Measurements from ENCODE around the gene RAPGEF2.

The RAPGEF2 gene

DNA sequence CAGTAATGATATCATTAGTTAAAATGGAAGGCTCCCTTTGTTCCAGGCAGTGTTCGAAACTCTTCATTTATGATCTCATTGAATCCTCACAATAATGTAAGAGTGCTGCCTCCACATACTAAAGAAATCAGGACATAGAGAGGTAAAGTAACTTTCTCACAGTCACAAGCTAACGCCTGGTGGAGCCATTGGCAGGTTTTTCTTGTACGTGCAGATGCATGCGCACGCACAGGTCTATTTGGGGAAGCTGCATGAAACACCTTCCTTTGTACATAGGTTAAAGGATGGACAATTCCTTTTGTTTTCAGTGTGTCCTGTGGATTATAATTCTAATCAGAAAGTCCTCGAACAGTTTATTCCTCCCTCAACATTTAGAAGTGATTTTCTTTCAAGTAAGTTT is 176.2 kb downstream of the RAPGEF2 start:
- no peaks in the 10 kb centered on the region for H3K9me3 ChIP-seq
- no peaks in the 10 kb centered on the region for H3K4me1 ChIP-seq
- no peak overlapping the region for H3K4me2 ChIP-seq
- 0 out of 2 replicates have a peak, but pooled peaks cover 8% of the 10 kb centered on the region for H3K36me3 ChIP-seq
- no peaks in the 10 kb centered on the region for H3K27me3 ChIP-seq
- TF ChIP-seq Cebpa-rat (IDR thresholded peaks at IDR 0.05) = no peak
- no peak overlapping the region for H3K9ac ChIP-seq
- H3K4me3 ChIP-seq = no peak overlapping the region
- H4K20me1 ChIP-seq = no peaks in the 10 kb centered on the region
- H3K27ac ChIP-seq = no peak overlapping the region

- no peaks in the 10 kb centered on the region for H4K20me1 ChIP-seq
- no peaks in the 10 kb centered on the region for H3K9me3 ChIP-seq
- no peak overlapping the region for H3K27ac ChIP-seq
- no peak overlapping the region for H3K4me3 ChIP-seq
- no peaks in the 10 kb centered on the region for H3K4me1 ChIP-seq
- H3K27me3 ChIP-seq = no peaks in the 10 kb centered on the region
- 0 out of 2 replicates have a peak, but pooled peaks cover 8% of the 10 kb centered on the region for H3K36me3 ChIP-seq
- TF ChIP-seq Cebpa-rat (IDR thresholded peaks at IDR 0.05) = no peak
- no peak overlapping the region for H3K9ac ChIP-seq
- H3K4me2 ChIP-seq = no peak overlapping the region
These were observed 177.7 kb downstream of the RAPGEF2 start for GRCh38 chr4:159280442-159281172.

DNA sequence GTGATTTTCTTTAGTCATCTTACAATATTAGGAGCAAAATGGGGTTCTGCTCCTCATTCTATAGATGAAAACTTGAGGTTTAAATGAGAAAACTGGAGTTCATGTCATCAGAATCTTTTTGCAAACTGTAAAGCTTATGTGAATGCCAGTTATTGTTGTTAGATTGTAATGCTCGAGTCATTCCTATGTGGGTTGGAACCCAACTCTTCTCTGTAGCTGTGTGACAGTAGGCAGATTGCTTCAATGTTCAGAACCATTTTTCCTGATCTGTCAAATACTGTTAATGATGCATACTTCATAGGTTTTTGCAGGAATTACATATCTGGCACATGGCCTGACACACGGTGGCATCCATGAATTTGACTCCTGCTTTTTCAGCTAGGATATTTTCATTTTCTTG is 178.9 kb downstream of the RAPGEF2 start:
- no peaks in the 10 kb centered on the region for H4K20me1 ChIP-seq
- no peaks in the 10 kb centered on the region for H3K4me1 ChIP-seq
- no peak overlapping the region for H3K4me2 ChIP-seq
- H3K27me3 ChIP-seq = no peaks in the 10 kb centered on the region
- no peak overlapping the region for H3K9ac ChIP-seq
- H3K4me3 ChIP-seq = no peak overlapping the region
- no peaks in the 10 kb centered on the region for H3K9me3 ChIP-seq
- no peak overlapping the region for H3K27ac ChIP-seq
- no peak for TF ChIP-seq Cebpa-rat (IDR thresholded peaks at IDR 0.05)
- 0 out of 2 replicates have a peak, but pooled peaks cover 8% of the 10 kb centered on the region for H3K36me3 ChIP-seq

- no peak for TF ChIP-seq Cebpa-rat (IDR thresholded peaks at IDR 0.05)
- Histone ChIP-seq H3K4me1 (no peaks in the 10 kb centered on the region), H3K36me3 (0 out of 2 replicates have a peak, but pooled peaks cover 8% of the 10 kb centered on the region), H3K9ac (no peak overlapping the region), H3K4me3 (no peak overlapping the region), H4K20me1 (no peaks in the 10 kb centered on the region), H3K4me2 (no peak overlapping the region), H3K9me3 (no peaks in the 10 kb centered on the region), H3K27me3 (no peaks in the 10 kb centered on the region), H3K27ac (no peak overlapping the region)
These were observed 179.4 kb downstream of the RAPGEF2 start for GRCh38 chr4:159282329-159282728.

- no peaks in the 10 kb centered on the region for H3K9me3 ChIP-seq
- H3K27me3 ChIP-seq = no peaks in the 10 kb centered on the region
- no peak for TF ChIP-seq Cebpa-rat (IDR thresholded peaks at IDR 0.05)
- H3K4me2 ChIP-seq = no peak overlapping the region
- H3K36me3 ChIP-seq = 0 out of 2 replicates have a peak, but pooled peaks cover 8% of the 10 kb centered on the region
- no peak overlapping the region for H3K4me3 ChIP-seq
- H3K9ac ChIP-seq = no peak overlapping the region
- no peaks in the 10 kb centered on the region for H4K20me1 ChIP-seq
- no peaks in the 10 kb centered on the region for H3K4me1 ChIP-seq
- H3K27ac ChIP-seq = no peak overlapping the region
These were observed 180.1 kb downstream of the RAPGEF2 start for GRCh38 chr4:159282944-159283343.

- TF ChIP-seq Cebpa-rat (IDR thresholded peaks at IDR 0.05) = no peak
- H3K27me3 ChIP-seq = no peaks in the 10 kb centered on the region
- no peak overlapping the region for H3K4me3 ChIP-seq
- no peak overlapping the region for H3K4me2 ChIP-seq
- H3K9me3 ChIP-seq = no peaks in the 10 kb centered on the region
- H4K20me1 ChIP-seq = no peaks in the 10 kb centered on the region
- H3K9ac ChIP-seq = no peak overlapping the region
- no peak overlapping the region for H3K27ac ChIP-seq
- H3K36me3 ChIP-seq = 0 out of 2 replicates have a peak, but pooled peaks cover 5% of the 10 kb centered on the region
- H3K4me1 ChIP-seq = no peaks in the 10 kb centered on the region
These were observed 180.8 kb downstream of the RAPGEF2 start for GRCh38 chr4:159283696-159284095.

GRCh38 chr4:159284113-159284512 is 181.2 kb downstream of the RAPGEF2 start:
- no peaks in the 10 kb centered on the region for H4K20me1 ChIP-seq
- H3K9me3 ChIP-seq = no peaks in the 10 kb centered on the region
- no peak for TF ChIP-seq Cebpa-rat (IDR thresholded peaks at IDR 0.05)
- H3K4me1 ChIP-seq = no peaks in the 10 kb centered on the region
- H3K36me3 ChIP-seq = 0 out of 2 replicates have a peak, but pooled peaks cover under 1% of the 10 kb centered on the region
- H3K4me2 ChIP-seq = no peak overlapping the region
- no peaks in the 10 kb centered on the region for H3K27me3 ChIP-seq
- no peak overlapping the region for H3K4me3 ChIP-seq
- H3K9ac ChIP-seq = no peak overlapping the region
- no peak overlapping the region for H3K27ac ChIP-seq

DNA sequence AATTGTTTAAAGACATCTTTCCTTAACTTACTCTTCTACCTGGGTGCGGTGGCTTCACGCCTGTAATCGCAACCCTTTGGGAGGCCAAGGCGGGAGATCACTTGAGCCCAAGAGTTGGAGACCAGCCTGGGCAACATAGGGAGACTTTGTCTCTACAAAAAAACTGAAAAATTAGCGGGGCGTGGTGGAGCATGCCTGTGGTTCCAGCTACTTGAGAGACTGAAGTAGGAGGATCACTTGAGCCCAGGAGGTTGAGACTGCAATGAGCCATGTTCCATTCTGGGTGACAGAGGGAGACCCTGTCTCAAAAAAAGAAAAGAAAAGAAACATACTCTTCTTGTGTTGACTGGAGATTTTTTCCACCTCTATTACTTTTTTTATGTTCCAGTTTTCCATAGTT is 181.9 kb downstream of the RAPGEF2 start:
- H3K9ac ChIP-seq = no peak overlapping the region
- H4K20me1 ChIP-seq = no peaks in the 10 kb centered on the region
- no peak overlapping the region for H3K4me2 ChIP-seq
- H3K9me3 ChIP-seq = no peaks in the 10 kb centered on the region
- H3K27me3 ChIP-seq = no peaks in the 10 kb centered on the region
- H3K4me3 ChIP-seq = no peak overlapping the region
- no peaks in the 10 kb centered on the region for H3K36me3 ChIP-seq
- no peaks in the 10 kb centered on the region for H3K4me1 ChIP-seq
- no peak overlapping the region for H3K27ac ChIP-seq
- TF ChIP-seq Cebpa-rat (IDR thresholded peaks at IDR 0.05) = no peak

DNA sequence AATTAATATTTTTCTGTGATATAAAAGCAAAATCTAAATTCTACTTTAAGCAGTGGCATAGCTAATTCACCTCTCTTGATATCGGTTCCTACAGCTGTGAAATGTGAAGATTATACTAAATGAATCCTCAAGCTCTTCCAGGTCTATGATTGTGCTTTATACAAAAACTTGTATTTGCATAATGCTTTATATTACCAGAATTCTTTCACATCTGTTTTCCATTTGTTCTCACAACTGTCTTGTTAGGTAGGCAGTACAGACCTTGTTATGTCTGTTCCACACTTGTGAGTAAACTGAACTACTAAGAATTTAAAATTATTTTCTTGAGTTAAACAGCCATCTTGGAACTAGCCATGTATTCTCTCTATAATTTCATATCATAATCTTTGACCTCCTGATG is 184.9 kb downstream of the RAPGEF2 start:
- Histone ChIP-seq H3K4me3 (no peak overlapping the region), H3K9ac (no peak overlapping the region), H3K4me1 (no peaks in the 10 kb centered on the region), H3K36me3 (no peaks in the 10 kb centered on the region), H3K27ac (no peak overlapping the region), H3K4me2 (no peak overlapping the region), H4K20me1 (no peaks in the 10 kb centered on the region), H3K9me3 (no peaks in the 10 kb centered on the region), H3K27me3 (no peaks in the 10 kb centered on the region)
- no peak for TF ChIP-seq Cebpa-rat (IDR thresholded peaks at IDR 0.05)

GRCh38 chr4:159289682-159290081 is 186.8 kb downstream of the RAPGEF2 start:
- no peaks in the 10 kb centered on the region for H3K27me3 ChIP-seq
- no peaks in the 10 kb centered on the region for H4K20me1 ChIP-seq
- H3K4me1 ChIP-seq = no peaks in the 10 kb centered on the region
- H3K36me3 ChIP-seq = 0 out of 2 replicates have a peak, but pooled peaks cover 2% of the 10 kb centered on the region
- H3K4me3 ChIP-seq = no peak overlapping the region
- H3K9ac ChIP-seq = no peak overlapping the region
- no peaks in the 10 kb centered on the region for H3K9me3 ChIP-seq
- no peak overlapping the region for H3K4me2 ChIP-seq
- TF ChIP-seq Cebpa-rat (IDR thresholded peaks at IDR 0.05) = no peak
- H3K27ac ChIP-seq = no peak overlapping the region

Data from BLaER1 (cell line).